ENCODE data around the gene PLXNB2.

The PLXNB2 gene

DNA sequence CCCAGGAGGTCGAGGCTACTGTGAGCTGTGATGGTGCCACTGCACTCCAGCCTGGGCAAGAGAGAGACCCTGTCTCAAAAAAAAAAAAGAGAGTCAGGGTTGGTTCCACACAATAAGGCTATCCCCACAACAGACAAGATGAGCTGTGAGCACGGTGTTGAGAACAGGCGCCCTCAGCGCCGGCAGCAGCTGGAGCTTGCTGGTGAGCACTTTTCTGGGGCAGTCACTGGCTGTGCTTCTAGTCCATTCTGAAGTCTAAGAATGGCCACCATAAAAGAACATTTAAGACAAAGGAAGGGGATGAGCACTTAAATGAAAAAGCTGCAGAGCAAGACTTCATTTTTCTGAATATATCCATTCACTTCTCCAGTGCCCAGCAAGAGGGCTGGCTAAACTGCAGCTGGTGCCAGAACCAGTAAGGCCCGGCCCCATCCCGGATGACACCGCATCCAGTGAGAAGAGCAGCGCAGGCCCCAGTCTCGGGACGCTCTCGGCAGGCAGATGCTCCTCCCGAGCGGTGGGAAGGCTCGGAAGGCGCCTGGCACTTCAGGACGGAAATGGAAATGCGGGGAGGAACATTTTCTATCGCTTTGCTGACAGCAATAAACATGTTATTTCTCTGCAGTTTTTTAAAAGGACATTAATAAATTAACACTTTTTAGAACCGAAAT lies 74.8 kb downstream of the PLXNB2 start:
- no peak for DNase-seq (ENCODE audit: low spot score)

DNA sequence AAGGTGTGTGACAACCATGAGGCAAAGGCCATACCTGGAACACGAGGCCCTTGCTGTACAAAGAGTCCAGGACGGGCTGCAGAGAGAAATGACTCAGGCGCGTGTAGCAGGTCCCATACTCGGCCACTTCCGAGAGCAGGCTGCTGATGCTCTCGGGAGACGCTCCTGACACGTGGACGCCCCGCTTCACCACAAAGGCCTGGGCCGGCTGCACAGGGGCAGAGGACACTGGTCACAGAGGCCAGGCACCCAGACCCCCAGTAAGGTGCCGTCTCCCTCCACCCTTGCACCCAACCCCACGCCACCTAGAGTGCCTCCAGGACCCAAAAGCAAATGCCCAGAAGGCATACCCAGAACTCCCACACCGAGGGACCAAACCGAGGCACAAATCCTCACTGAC lies 78.1 kb downstream of the PLXNB2 start:
- no peak for DNase-seq (ENCODE audit: low spot score)

DNA sequence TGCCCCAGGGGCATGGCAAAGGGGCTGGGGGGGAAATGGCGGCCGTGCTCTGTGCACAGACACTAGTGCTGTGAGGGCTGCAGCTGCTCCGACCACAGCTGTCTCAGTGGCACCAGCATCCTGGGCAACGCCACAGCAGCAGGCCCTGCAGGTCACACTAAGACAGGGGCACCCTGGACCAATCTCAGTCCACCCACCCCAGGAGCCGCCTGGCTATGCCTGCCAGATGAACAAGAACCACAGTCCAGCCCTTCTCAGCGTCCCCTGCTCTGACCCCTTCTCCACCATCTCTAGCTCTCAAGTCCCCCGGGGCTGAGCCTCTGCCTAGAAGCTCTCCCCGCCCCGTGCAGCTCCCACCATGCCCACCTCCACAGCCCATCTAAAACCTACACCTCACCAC lies 79.1 kb downstream of the PLXNB2 start:
- no peak for DNase-seq (ENCODE audit: low spot score)

DNA sequence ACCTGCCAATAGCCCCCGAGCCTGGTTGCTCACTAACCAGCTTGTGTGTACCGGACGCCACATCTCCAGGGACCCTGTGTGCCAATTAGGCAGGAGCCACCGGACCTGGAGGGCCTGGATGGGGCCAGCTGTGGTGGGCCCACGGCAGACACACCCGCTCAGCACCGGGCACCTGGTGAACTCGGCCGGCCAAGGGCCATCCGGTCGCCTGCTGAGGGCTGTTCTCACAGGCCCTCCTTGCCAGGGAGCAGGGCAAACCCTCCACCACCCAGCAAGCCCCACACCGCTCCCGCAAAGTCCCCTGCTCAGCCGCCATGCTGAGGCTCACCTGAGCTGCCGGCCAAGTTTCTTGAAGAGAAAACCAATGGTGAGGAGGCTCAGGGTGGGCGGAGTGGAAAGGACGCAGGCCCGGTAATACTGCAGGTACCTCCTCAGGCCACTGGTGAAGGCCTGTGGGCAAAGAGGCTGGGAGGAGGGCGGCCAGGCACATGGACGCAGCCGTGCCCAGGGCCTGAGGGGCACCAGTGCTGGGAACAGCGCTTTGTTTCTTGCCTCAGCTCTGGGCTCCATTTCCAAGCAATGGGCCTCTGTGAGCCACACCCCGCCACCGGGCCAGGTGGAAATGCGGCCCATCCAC lies 79.7 kb downstream of the PLXNB2 start:
- DNase-seq (ENCODE audit: low spot score): no peak

DNA sequence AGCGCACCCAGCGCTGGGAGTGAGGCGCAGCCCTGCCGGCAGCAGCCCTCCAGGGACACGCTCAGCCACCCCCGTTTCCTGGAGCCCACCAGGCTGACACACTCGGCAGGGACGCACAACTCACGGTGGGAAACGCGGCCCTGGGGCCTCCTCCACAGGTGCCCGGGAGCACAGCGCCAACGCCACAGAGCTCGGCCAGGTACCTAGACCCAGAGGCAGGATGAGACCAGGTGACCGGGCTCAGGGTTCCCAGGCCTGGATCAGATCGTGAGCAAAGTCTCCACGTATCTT lies 80.6 kb downstream of the PLXNB2 start:
- no peak for DNase-seq (ENCODE audit: low spot score)

DNA sequence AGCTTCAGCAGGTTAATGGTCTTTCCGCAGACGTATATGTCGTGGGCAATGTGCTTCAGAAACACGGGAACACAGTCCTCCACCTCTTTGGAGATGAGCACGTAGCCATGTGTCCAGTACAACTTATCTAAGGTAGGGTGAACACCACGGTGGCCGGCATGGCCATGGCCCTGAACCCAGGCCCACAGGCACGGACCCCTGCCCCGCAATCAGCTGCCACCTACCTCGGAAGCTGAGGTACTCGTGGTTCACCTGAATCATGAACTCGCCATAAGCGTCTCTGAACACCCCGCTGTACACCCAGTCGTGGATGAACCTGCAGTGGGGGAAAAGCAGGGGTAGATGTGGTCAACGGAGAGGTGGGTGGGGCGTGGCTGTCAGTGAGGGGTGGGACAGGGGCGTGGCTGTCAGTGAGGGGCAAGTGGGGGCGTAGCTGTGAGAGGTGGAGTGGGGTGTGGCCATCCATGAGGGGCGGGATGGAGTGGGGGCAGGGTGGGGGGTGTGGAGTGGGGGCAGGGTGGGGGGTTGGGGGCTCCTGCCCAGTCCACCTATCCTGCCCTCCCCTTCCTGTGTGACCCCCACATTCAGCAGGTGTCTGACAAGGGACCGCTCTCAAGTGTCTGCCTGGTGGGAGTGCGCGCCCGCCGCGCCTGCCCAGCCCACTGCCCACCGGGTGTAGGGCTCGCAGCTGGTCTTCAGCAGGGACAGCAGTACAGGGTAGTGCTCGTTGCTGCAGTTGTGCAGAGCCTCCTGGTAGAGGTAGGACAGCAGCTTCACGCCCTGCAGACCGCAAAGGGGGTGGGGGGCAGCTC lies 81.2 kb downstream of the PLXNB2 start:
- DNase-seq (ENCODE audit: low spot score): no peak

DNA sequence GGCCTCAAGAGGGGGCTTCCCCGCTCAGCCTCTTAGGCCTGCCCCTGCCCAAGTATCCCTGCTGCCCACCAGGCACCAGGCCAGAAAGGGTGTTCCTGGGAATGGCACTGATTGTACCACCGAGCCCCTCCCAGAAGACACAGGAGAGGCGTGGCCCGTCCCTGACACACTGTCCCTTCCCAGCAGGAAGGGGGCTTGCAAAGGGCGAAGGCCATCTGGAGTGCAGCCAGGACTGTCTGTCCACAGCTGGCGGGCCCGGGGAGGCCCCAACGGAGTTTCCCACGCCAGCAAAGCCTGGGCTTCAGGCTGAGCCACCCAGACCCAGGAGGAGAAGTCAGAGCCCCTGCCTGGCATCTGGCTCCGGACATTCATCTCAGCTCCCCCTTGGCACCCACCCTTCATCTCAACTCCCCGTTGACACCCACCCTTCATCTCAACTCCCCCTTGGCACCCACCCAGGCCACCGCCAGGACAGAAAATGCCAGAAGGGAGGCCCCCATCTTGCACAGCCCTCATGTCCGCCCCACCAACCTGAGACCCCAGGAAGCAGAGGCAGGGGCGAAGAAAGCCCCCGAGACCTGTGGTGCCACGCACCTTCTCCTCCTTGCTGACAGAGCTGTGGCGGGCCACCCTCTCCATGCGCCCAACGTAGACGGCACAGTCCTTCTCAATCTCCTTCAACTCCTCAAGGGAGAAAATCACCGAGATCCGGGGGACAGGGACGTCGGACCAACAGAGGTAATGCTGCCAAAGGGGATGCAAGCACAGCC lies 82.1 kb downstream of the PLXNB2 start:
- DNase-seq (ENCODE audit: low spot score): no peak
